CD4-positive, alpha-beta T cell treated with Interferon alpha-2 for 1 hour (primary cell): ENCODE measurements around the gene LRTM2.

Experiments
- DNase-seq, 2 donors: peaks; one replicate each; pipeline ENCODE4 v3.0.0-alpha.2; 2020 to 2022

LRTM2 gene

GRCh38 chr12:1870998-1871917, 50.9 kb downstream of the LRTM2 start:
- DNase-seq: no peak

- DNase-seq: no peak
Observed at GRCh38 chr12:1872001-1872400, 51.6 kb downstream of the LRTM2 start.

- DNase-seq: no peak
Observed at GRCh38 chr12:1872448-1872847, 52.1 kb downstream of the LRTM2 start.

- DNase-seq: no peak
Observed at GRCh38 chr12:1873531-1874510, 53.5 kb downstream of the LRTM2 start.

GRCh38 chr12:1875608-1876007, 55.2 kb downstream of the LRTM2 start:
- DNase-seq: no peak

GRCh38 chr12:1876086-1876485, 55.7 kb downstream of the LRTM2 start:
- DNase-seq: no peak

GRCh38 chr12:1877169-1877878, 57.0 kb downstream of the LRTM2 start:
- no peak for DNase-seq

GRCh38 chr12:1878214-1878613, 57.8 kb downstream of the LRTM2 start:
- no peak for DNase-seq

- DNase-seq: no peak
Observed at GRCh38 chr12:1878695-1879094, 58.3 kb downstream of the LRTM2 start.

GRCh38 chr12:1879633-1880032, 59.3 kb downstream of the LRTM2 start:
- DNase-seq: no peak

- no peak for DNase-seq
Observed at GRCh38 chr12:1880153-1880845, 59.9 kb downstream of the LRTM2 start.

GRCh38 chr12:1880876-1881275, 60.5 kb downstream of the LRTM2 start:
- DNase-seq: no peak

- no peak for DNase-seq
Observed at GRCh38 chr12:1881301-1881700, 60.9 kb downstream of the LRTM2 start.

- DNase-seq: no peak
Observed at GRCh38 chr12:1881936-1882335, 61.6 kb downstream of the LRTM2 start.

GRCh38 chr12:1882405-1882804, 62.0 kb downstream of the LRTM2 start:
- DNase-seq: no peak

- DNase-seq: no peak
Observed at GRCh38 chr12:1882850-1883470, 62.6 kb downstream of the LRTM2 start.

- no peak for DNase-seq
Observed at GRCh38 chr12:1883513-1883912, 63.1 kb downstream of the LRTM2 start.

GRCh38 chr12:1884651-1885050, 64.3 kb downstream of the LRTM2 start:
- DNase-seq: no peak

- DNase-seq: no peak
Observed at GRCh38 chr12:1885082-1885596, 64.8 kb downstream of the LRTM2 start.

- DNase-seq: no peak
Observed at GRCh38 chr12:1885599-1886245, 65.4 kb downstream of the LRTM2 start.
